Measurements from ENCODE around the gene GTF2F2. TPM values are rescaled to one million over a fixed set of nuclear protein-coding genes. Genes with fewer than 3 reads are reported as not detected.
"Not testable (repeated sequence)": the region's sequence is repeated elsewhere in the genome, so short reads cannot be mapped to it uniquely, and the experiment has no call there.

Gene GTF2F2
- total RNA-seq, 2 donors from 2014 or later, result 15.2 to 18.2 TPM

GRCh38 chr13:45231722-45232121 lies 111.4 kb downstream of the GTF2F2 start:
- no peak for ATAC-seq
- DNase-seq, result no peak
- intact Hi-C loops (cut with DNase I), result no loop called here

DNA sequence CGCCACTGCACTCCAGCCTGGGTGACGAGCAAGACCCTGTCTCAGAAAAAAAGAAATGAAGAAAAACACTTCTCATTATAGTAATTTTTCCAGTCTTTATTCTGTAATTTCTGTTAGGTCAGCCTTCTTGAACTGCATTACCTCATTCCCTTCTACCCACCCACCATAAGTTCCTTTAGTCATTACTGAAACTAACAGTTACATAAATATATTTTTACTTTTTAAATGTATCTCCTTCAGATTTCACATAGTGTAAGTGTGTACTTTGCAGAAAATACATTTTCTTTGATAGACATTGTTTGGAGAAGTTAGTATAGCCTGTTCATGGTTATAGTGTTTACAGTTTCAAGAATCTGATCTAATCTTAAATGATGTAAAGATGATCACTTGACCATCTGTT lies 112.3 kb downstream of the GTF2F2 start:
- ATAC-seq, result no peak
- intact Hi-C loops (cut with DNase I), result no loop called here

DNA sequence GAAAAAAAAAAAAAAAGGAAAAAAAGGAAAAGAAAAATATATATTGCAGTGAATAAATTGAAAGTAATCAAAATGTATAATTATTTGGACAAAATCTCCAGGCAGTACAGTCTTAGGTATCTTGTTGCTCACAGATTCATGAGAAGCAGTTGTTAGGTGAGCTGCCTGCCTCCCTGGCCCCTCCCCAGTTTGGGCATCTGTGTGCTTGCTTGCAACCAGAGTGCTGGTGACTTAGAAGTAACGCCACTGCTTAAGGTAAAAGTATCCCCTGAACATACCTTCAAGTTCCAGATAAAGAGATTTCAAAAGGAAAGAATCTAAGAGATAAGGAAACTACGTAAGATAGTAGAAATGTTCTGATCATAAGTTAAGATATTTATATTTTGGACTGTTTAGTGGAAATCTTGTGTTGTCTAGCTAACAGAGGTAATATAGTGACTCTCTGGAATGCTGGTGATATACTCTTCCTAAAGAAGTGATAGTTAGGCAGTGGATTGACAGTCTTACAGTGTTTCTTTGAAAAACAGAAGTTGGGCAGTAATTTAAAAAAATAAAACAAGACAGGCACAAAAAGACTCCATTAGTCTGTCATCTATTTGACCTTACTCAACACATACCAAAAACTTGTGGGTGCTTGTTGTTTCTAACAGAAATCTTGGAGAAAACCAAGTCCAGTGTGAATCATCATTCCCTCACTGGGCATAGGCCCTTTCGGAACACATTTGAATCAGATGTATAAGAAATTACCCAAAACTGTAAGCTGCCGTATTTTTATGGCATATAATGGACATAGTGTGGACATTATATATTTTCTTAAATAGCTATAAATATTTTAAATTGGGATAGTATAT lies 118.9 kb downstream of the GTF2F2 start:
- intact Hi-C loops (cut with DNase I), result no loop called here
- no peak for ATAC-seq
- no peak for DNase-seq

More for the DNA sequence above, 112.3 kb downstream of the GTF2F2 start:
- no peak for DNase-seq

DNA sequence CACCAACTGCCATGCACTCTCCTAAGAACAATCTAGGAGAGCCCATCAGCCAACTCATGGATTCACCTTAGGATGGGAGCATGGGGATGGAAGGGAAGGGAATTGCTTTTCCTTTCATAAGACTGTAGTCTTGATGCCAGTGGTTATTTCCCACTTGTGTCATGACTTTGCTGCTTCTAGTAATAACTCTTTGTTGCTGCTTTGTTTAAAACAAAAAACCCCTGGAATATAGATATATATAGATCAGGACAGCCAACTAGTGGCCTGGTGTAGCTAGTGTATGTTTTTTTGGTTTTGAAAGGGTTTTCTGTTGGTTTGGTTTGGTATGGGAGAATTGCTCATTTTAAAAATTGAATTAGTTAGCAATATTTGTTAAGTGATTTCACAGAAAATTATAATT lies 119.8 kb downstream of the GTF2F2 start:
- DNase-seq (no peak), ATAC-seq (no peak)
- intact Hi-C loops (cut with DNase I), result no loop called here

GRCh38 chr13:45242070-45242469 lies 121.8 kb downstream of the GTF2F2 start:
- ATAC-seq (peak; percentile 59 to 86), DNase-seq (no peak)
- intact Hi-C loops (cut with DNase I), result no loop called here

DNA sequence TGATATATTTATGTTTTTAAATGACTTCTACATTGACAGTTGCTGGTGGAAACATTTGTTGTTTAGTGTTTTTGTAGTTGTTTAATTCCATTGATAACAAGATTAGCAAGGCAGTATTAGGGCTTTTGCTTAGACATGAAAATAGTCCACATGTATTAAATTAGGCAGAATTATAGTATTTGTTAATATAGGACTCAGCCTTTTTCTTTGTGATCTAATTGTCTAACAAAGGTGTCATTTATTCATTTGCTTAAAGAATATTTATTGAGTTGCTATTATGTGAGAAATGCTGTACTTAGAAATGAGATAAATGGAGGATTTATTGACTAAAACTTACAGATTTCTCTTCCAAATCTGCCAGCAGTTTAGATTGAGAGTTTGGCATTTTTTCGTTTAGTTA lies 122.2 kb downstream of the GTF2F2 start:
- no peak for ATAC-seq
- intact Hi-C loops (cut with DNase I), result no loop called here
- no peak for DNase-seq

- ATAC-seq (no peak), DNase-seq (no peak)
- intact Hi-C loops (cut with DNase I), result no loop called here
Observed at GRCh38 chr13:45243077-45243476, 122.8 kb downstream of the GTF2F2 start.

DNA sequence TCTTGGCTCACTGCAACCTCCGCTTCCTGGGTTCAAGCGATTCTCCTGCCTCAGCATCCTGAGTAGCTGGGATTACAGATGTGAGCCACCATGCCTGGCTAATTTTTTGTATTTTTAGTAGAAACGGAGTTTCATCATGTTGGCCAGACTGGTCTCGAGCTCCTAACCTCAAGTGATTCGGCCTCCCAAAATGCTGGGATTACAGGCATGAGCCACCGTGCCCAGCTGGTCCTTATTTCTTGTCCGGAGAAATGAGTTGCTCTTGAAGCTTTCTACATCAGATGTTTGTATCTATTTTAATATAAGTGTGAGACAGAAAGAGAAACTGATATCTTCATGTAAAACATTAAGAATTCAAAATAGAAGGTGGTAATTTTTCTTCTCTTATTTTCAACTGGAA lies 124.4 kb downstream of the GTF2F2 start:
- ATAC-seq; intact Hi-C loops (cut with DNase I); DNase-seq: not testable (repeated sequence)

GRCh38 chr13:45249662-45250061 lies 129.4 kb downstream of the GTF2F2 start:
- DNase-seq (no peak), ATAC-seq (no peak)
- intact Hi-C loops (cut with DNase I), result no loop called here

DNA sequence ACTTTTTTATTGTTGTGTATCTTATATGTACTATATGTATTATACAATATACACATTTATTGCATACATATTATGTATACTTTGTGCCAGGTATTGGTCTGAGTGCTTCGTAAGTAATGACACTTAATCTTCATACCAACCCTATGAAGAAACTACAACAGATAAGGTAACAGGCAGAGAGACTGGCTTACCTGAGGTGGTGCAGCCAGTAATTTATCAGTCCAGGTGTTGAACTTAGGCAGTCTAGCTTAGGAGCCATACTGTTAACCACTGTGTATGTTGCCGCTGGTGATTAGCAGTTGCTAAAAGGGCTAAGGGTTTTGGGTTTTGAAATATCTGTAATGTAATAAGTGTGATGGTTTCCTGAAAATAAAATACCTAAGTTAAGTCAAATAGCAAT lies 134.1 kb downstream of the GTF2F2 start:
- intact Hi-C loops (cut with DNase I), result no loop called here
- no peak for DNase-seq
- ATAC-seq, result no peak

DNA sequence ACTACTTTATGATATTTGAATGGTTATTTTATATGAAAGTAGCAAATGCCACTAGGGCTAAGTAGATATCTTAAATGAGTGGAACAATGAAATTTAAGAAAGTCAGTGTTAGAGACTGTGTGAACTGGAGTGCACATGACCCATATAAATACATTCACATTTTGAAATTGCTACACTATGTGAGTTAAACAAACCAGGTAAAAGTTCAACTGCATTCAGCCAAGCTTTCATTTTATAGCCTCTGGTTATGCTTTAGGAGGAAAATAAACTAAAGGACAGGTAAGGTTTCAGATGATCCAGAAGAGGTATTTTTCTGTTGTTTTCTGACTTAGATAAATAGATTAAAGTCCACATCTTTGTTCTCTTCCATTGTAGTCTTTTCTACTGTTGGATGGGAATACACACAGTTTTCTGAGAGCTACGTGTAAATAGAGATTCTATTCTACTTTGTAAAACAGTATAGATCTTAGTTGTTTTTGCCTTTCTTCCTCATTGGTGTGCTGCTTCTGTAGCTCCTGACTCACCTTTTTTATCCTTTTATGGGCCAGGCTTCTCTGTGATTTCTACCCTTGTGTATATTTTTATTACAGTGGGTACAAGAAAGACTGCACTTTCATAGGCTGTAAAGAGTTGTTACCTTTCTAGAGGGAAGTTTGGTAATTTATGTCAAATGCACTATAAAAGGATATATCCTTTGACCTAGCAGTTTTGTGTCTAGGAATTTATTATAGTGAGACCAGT lies 135.1 kb downstream of the GTF2F2 start:
- intact Hi-C loops (cut with DNase I), result no loop called here
- DNase-seq (no peak), ATAC-seq (no peak)

DNA sequence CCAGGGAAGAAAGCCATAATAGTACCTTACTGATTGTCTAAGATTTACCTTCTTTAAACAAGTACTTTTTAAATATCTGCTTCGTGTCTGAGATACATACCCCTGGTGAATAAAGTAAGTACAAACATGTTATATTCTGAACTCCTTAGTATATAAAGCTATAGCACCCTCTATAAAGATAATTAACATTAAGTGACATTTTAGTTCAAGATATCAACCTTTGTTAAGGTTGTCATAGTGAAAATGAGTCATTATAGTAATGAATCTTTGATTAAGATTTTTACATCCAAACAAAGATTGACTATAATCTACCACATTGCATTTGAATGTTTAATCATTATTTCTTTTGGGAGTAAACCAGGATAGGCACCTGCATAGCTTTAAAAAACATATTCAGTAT lies 135.9 kb downstream of the GTF2F2 start:
- DNase-seq, result no peak
- no peak for ATAC-seq
- intact Hi-C loops (cut with DNase I), result no loop called here

DNA sequence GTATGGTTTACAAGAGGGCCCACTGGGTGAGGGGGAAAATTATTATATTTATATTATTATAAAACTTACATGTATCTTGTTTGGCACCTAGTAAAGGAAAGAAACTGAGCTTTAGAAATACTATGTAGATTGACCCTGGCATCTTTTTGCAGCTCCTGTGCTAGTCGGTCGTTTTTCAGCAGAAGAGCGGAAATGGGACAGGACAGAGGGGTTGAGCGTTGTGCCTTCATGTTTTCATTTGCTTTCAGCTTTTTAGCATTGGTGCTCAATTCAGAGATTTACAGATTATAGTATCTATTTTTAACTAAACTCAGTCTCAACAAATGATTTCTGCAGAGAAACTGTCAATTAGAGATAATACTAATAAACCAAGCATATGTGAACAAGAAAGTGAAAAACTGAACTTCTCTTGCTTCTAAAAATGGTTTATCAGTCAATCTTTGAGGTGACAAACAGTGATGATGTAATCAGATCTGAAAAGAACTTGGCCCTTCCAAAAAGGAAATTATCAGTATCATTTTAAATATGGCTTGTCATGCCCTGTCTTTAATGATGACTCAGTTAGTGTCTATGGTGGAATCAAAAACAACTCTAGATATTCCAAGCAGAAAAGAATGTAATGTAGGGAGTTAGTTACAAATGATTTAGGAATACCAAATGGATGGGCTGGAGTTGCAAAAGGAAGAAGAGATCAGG lies 137.5 kb downstream of the GTF2F2 start:
- intact Hi-C loops (cut with DNase I), result no loop called here
- ATAC-seq (peak in 1 of 2 donors; percentile 26), DNase-seq (no peak)

DNA sequence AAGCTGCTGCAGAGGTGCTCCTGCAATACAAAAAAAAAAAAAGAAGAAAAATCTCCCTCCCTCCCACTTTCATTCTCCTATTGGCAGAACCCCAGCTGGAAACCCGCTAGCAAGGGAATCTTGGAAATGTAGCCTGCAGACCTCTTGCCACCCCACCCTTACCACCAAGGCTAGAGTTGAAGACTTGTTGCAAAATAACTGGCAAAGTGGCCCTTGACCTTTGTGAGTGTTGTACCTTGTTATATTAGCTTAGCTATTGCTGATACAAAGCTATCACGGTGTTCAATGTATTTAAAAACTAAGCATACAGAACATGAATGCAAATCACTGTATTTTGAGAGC lies 138.0 kb downstream of the GTF2F2 start:
- intact Hi-C loops (cut with DNase I), result no loop called here
- DNase-seq (no peak), ATAC-seq (peak in 1 of 2 donors; percentile 19)

GRCh38 chr13:45267215-45267614 lies 146.9 kb downstream of the GTF2F2 start:
- intact Hi-C loops (cut with DNase I), result no loop called here
- DNase-seq (no peak), ATAC-seq (no peak)

- intact Hi-C loops (cut with DNase I), result no loop called here
Observed at GRCh38 chr13:45269204-45269603, 148.9 kb downstream of the GTF2F2 start.

DNA sequence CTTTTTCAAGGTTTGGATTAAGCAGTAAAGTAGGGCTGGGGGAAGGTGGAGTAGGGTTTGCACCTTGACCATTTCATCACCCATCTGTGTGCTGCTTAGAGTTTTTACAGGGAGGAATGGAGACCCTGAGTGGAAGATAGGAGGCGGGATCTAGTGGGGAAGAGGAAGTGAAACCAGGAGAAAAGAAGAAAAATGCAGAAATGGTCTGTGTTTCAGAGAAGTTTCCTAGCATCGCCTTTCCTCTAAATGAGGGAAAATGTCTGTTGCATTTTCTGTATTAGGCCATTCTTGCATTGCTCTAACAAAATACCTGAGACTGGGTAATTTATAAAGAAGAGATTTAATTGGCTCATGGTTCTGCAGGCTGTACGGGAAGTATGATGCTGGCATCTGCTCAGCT lies 156.6 kb downstream of the GTF2F2 start:
- DNase-seq (no peak), ATAC-seq (no peak)
- intact Hi-C loops (cut with DNase I), result no loop called here

More at GRCh38 chr13:45269204-45269603, 148.9 kb downstream of the GTF2F2 start:
- ATAC-seq, result no peak
- no peak for DNase-seq

DNA sequence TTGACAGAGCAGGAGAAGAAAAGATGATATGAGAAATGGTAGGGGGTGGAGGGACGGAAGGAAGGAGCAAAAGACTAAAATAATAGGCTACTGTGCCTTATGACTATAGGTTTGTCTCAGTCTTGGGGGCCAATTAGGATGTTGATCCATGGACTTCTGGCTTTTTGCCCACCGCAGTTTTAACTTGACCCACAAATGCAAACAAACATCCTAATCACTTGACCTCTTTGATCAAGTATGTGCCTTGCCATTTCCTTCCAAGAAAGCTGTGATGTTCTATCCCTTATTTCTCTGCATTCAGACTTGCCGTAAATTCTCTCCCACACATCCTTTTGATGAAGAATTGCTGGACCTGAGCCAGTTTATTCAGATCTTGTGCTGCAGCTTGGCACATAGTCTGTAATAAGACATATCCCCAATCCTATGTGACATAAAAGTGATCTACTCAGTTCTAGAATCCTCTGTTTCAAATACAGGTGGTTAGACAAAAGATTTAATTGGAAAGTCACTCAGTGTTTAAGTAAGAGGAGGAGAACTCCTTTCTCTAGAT lies 157.9 kb downstream of the GTF2F2 start:
- DNase-seq (no peak), ATAC-seq (no peak)
- intact Hi-C loops (cut with DNase I), result no loop called here

DNA sequence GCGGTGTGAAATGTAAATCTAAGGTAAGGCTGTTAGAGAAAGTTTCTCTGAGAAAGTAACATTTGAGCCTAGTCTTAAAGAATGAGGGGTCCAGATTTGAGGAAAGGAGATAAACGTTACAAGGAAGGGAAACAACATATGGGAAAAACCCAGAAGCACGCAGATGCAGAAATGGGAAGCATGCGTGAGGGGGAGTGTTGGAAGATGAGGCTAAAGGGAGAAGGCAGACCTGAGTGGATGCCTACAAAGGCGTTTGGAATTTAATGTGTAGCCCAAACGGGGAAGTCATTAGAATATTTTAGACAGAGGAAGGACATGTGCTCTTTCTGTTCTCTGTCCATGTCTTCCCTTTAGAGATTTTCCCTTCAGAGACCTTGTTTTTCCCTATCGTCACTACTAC lies 159.7 kb downstream of the GTF2F2 start:
- ATAC-seq, result peak in 1 of 2 donors; percentile 16
- intact Hi-C loops (cut with DNase I), result no loop called here
- no peak for DNase-seq
